ENCODE results near the gene LDAH. TPM values are rescaled to one million over a fixed set of nuclear protein-coding genes. Genes with fewer than 3 reads are reported as not detected.
A peak's percentile ranks its signal among the peaks of the same experiment; 100 is the strongest.

The LDAH gene
- total RNA-seq, 1 donor from 2014 or later: 24.9 TPM

DNA sequence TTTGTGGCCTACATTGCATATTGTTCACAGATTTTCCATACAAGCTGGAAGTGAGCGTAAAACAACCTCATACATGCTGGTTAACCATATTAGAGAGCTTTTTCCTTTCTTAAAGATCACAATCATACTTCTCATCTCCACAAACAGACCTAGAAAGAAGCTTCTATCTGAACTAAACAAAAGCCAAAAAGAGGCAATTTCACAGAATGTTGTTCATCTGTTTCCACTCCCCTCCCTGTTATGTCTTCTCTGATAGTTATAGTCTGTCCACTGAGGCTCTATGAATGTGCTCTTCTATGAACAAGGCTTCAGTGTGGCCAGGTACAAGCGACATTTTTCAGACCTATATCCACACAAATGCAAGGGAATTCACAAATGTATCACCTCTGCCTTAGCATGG lies 63.4 kb downstream of the LDAH start:
- Histone ChIP-seq H3K36me3 (ENCODE audit: control insufficient read depth, insufficient read depth, low read length) (no peaks in the 10 kb centered on the region), H3K4me3 (ENCODE audit: low read depth, low read length) (no peak overlapping the region), H3K27me3 (ENCODE audit: control insufficient read depth, insufficient read depth, low read length) (no peaks in the 10 kb centered on the region)
- no peak for DNase-seq (ENCODE audit: low read depth)
- TF ChIP-seq, protein P1, sequence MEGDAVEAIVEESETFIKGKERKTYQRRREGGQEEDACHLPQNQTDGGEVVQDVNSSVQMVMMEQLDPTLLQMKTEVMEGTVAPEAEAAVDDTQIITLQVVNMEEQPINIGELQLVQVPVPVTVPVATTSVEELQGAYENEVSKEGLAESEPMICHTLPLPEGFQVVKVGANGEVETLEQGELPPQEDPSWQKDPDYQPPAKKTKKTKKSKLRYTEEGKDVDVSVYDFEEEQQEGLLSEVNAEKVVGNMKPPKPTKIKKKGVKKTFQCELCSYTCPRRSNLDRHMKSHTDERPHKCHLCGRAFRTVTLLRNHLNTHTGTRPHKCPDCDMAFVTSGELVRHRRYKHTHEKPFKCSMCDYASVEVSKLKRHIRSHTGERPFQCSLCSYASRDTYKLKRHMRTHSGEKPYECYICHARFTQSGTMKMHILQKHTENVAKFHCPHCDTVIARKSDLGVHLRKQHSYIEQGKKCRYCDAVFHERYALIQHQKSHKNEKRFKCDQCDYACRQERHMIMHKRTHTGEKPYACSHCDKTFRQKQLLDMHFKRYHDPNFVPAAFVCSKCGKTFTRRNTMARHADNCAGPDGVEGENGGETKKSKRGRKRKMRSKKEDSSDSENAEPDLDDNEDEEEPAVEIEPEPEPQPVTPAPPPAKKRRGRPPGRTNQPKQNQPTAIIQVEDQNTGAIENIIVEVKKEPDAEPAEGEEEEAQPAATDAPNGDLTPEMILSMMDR (IDR thresholded peaks at IDR 0.05; ENCODE audit: insufficient read depth, low read length, poor library complexity, severe bottlenecking): no peak

DNA sequence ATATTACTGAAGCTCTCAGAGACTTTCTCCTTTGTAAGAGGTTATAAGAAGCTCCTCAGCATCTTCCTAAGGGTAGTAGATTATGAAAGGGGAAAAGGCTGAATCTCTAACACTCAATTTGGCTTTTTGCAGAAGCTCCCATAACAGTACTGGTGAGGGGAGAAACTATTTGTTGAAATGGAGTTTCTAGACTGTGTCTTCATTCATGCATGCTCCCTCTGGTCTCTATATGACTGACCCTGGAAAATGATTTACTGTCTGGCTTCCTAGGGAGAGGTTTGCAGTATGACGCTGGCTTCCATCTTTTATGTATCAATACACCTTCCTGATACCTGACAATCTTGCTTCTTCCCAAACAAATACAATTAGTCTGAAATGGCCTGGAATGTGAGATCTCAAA lies 63.9 kb downstream of the LDAH start:
- no peaks in the 10 kb centered on the region for H3K27me3 ChIP-seq (ENCODE audit: control insufficient read depth, insufficient read depth, low read length)
- TF ChIP-seq, protein P1 (IDR thresholded peaks at IDR 0.05; ENCODE audit: insufficient read depth, low read length, poor library complexity, severe bottlenecking): no peak
- no peaks in the 10 kb centered on the region for H3K36me3 ChIP-seq (ENCODE audit: control insufficient read depth, insufficient read depth, low read length)
- H3K4me3 ChIP-seq (ENCODE audit: low read depth, low read length): no peak overlapping the region
- no peak for DNase-seq (ENCODE audit: low read depth)

DNA sequence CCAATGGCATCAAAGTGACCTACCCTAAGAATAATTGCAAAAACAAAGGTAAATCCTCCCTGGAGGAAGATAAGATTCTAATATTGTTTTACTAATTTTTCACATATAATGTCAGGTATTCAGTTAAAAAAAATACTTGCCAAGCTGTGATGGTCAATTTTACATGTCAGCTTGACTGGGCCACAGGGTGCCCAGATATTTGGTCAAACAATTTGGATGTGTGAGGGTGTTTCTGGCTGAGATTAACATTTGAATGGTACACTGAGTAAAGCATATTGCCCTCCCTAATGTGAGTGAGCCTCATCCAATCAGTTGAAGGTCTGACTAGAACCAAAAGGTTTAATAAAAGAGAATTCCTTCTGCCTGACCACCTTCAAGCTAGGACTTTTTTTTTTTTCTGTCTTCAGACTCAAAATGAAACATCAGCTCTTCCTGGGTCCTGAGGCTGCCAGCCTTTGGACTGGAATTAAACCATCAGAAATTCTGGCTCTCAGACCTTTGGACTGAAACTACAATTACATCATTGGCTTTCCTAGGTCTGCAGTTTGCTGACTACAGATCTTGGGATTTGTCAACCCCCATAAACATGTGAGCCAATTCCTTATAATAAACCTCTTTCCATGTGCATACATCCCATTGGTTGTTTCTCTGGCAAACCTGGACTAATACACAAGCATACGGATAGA lies 65.4 kb downstream of the LDAH start:
- Histone ChIP-seq H3K27me3 (ENCODE audit: control insufficient read depth, insufficient read depth, low read length) (no peaks in the 10 kb centered on the region), H3K4me3 (ENCODE audit: low read depth, low read length) (no peak overlapping the region), H3K36me3 (ENCODE audit: control insufficient read depth, insufficient read depth, low read length) (no peaks in the 10 kb centered on the region)
- TF ChIP-seq, protein P1 (IDR thresholded peaks at IDR 0.05; ENCODE audit: insufficient read depth, low read length, poor library complexity, severe bottlenecking): no peak
- DNase-seq (ENCODE audit: low read depth): no peak

DNA sequence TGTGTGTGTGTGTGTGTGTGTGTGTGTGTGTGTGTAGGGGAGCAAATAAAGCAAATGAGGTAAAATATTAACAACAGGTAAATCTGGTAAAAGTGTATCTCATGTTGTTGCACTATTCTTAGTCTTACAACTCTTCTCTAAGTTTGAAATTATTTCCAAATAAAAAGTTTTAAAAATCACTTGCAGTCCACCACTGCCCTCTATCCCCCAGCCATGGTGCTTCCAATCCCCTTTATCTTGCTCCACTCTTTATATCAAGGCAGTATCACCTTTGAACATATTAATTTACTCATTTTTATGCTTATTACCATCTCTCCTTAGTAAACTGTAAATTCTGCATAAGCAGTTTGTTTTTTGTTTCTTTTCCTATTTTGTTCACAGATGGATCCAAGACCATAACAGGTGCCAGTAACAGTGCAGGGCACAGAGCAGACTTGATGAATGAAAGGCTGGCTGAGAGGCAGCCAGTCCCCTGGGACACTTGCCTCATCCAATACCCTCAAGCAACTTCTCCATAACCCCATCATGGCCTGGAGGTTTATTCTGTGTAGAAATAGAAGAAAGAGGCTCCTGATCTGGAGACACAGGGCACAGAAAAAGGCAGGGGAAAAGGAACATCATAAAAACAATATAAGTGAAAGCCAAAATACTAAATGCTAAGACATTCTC lies 67.6 kb downstream of the LDAH start:
- no peak for DNase-seq (ENCODE audit: low read depth)
- TF ChIP-seq, protein P1 (IDR thresholded peaks at IDR 0.05; ENCODE audit: insufficient read depth, low read length, poor library complexity, severe bottlenecking): peak; percentile 26
- Histone ChIP-seq H3K4me3 (ENCODE audit: low read depth, low read length) (no peak overlapping the region), H3K36me3 (ENCODE audit: control insufficient read depth, insufficient read depth, low read length) (no peaks in the 10 kb centered on the region), H3K27me3 (ENCODE audit: control insufficient read depth, insufficient read depth, low read length) (no peaks in the 10 kb centered on the region)

DNA sequence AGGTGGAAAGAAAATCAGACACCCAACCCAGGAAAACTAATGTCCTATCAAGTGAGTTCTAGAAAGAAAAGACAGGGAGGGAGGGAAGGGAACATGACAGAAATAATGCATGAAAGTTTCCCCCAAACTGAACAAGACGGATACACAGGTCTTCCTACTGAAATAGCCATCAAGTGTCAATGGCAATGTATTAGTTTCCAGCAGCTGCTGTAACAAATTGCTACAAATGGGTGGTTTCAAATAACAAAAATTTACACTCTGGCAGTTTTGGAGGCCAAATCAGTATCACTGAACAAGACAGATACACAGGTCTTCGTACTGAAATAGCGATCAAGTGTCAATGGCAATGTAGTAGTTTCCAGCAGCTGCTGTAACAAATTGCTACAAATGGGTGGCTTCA lies 70.6 kb downstream of the LDAH start:
- no peak for DNase-seq (ENCODE audit: low read depth)
- H3K27me3 ChIP-seq (ENCODE audit: control insufficient read depth, insufficient read depth, low read length): no peaks in the 10 kb centered on the region
- TF ChIP-seq, protein P1 (IDR thresholded peaks at IDR 0.05; ENCODE audit: insufficient read depth, low read length, poor library complexity, severe bottlenecking): no peak
- H3K36me3 ChIP-seq (ENCODE audit: control insufficient read depth, insufficient read depth, low read length): no peaks in the 10 kb centered on the region
- H3K4me3 ChIP-seq (ENCODE audit: low read depth, low read length): no peak overlapping the region
